Smooth muscle cell (in vitro differentiated cells): ENCODE data around the gene NADK2. TPM values are rescaled to one million over a fixed set of nuclear protein-coding genes. Genes with fewer than 3 reads are reported as not detected.

Experiments used
- DNase-seq: peaks from one replicate; lab custom pipeline; 2025; ENCODE audit not compliant: unreplicated experiment; lab: John Stamatoyannopoulos, UW
- H2AFZ ChIP-seq: fragments of 200-600 bp; sonication (generic); 2 replicates; pipeline ENCODE4 v1.6.0; 2016; ENCODE audit warnings: antibody characterized with exemption, low read depth, mild to moderate bottlenecking
- H3F3A ChIP-seq: fragments of 200-600 bp; sonication (generic); 2 replicates; pipeline ENCODE4 v1.6.0; 2017; ENCODE audit warnings: antibody characterized with exemption, low read depth
- H3K27ac ChIP-seq: fragments of 200-600 bp; sonication (generic); 2 replicates; pipeline ENCODE4 v1.5.1; 2016; ENCODE audit warnings: low read depth, mild to moderate bottlenecking
- H3K27me3 ChIP-seq: fragments of 200-600 bp; sonication (generic); 2 replicates; pipeline ENCODE4 v1.6.1; 2016; ENCODE audit warnings: low read depth, mild to moderate bottlenecking
- H3K36me3 ChIP-seq: fragments of 200-600 bp; sonication (generic); 2 replicates; pipeline ENCODE4 v1.5.1; 2016; ENCODE audit warnings: low read depth
- H3K4me1 ChIP-seq: fragments of 200-600 bp; sonication (generic); 2 replicates; pipeline ENCODE4 v1.5.1; 2016; ENCODE audit warnings: low read depth
- H3K4me2 ChIP-seq: fragments of 200-600 bp; sonication (generic); 2 replicates; pipeline ENCODE4 v1.6.0; 2016; ENCODE audit warnings: mild to moderate bottlenecking
- H3K4me3 ChIP-seq: fragments of 200-600 bp; sonication (generic); 2 replicates; pipeline ENCODE4 v1.5.1; 2016; ENCODE audit warnings: mild to moderate bottlenecking
- H3K79me2 ChIP-seq: fragments of 200-600 bp; sonication (generic); 2 replicates; pipeline ENCODE4 v1.6.0; 2016; ENCODE audit warnings: low read depth, mild to moderate bottlenecking
- H3K9ac ChIP-seq: fragments of 200-600 bp; sonication (generic); 2 replicates; pipeline ENCODE4 v1.6.0; 2016; ENCODE audit warnings: low read depth
- H3K9me3 ChIP-seq: fragments of 200-600 bp; sonication (generic); replicated peaks from 2 replicates; pipeline ENCODE4 v1.5.1; 2016; ENCODE audit warnings: low read depth
- H4K20me1 ChIP-seq: fragments of 200-600 bp; sonication (generic); 2 replicates; pipeline ENCODE4 v1.6.0; 2016; ENCODE audit warnings: low read depth
- WGBS: methylation state at CpG from one replicate; pipeline ENCODE4 v1.1.7; 2016; ENCODE audit warnings: low lambda C conversion rate; 5-methylcytosine and 5-hydroxymethylcytosine counted together
- polyA plus RNA-seq: library from polyadenylated mRNA; unstranded; fragments of >200 nt; fragmentation: Nextera tagmentation; extraction: Ambion mirVana; gene quantifications from 2 replicates; pipeline ENCODE4 v1.2.1, GENCODE V29; 2016
- total RNA-seq: library from RNA; depleted of rRNA; stranded (reverse); fragments of >200 nt; gene quantifications from 2 replicates; pipeline ENCODE4 v1.2.3, GENCODE V29; 2014
- TF ChIP-seq, protein P1 (sequence below): fragments of 200-600 bp; sonication (generic); IDR thresholded peaks from 2 replicates; pipeline ENCODE4 v1.5.1; 2017; ENCODE audit warnings: borderline replicate concordance, mild to moderate bottlenecking, antibody characterized with exemption; ENCODE audit not compliant: insufficient read depth, poor library complexity, severe bottlenecking

Gene NADK2
- total and polyA plus RNA-seq, 2 experiments from 2014 or later: 26.7 to 27.2 TPM

- Histone ChIP-seq H3K36me3 (no peaks in the 10 kb centered on the region), H3K4me3 (no peak overlapping the region), H2AFZ (peak overlapping the region; percentile 23), H3K4me1 (no peaks in the 10 kb centered on the region), H4K20me1 (no peaks in the 10 kb centered on the region), H3K9me3 (no peaks in the 10 kb centered on the region), H3K27ac (no peak overlapping the region), H3K27me3 (no peaks in the 10 kb centered on the region), H3F3A (no peaks in the 10 kb centered on the region), H3K9ac (no peak overlapping the region), H3K4me2 (no peak overlapping the region), H3K79me2 (no peaks in the 10 kb centered on the region)
- TF ChIP-seq, protein P1, sequence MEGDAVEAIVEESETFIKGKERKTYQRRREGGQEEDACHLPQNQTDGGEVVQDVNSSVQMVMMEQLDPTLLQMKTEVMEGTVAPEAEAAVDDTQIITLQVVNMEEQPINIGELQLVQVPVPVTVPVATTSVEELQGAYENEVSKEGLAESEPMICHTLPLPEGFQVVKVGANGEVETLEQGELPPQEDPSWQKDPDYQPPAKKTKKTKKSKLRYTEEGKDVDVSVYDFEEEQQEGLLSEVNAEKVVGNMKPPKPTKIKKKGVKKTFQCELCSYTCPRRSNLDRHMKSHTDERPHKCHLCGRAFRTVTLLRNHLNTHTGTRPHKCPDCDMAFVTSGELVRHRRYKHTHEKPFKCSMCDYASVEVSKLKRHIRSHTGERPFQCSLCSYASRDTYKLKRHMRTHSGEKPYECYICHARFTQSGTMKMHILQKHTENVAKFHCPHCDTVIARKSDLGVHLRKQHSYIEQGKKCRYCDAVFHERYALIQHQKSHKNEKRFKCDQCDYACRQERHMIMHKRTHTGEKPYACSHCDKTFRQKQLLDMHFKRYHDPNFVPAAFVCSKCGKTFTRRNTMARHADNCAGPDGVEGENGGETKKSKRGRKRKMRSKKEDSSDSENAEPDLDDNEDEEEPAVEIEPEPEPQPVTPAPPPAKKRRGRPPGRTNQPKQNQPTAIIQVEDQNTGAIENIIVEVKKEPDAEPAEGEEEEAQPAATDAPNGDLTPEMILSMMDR: no peak
- WGBS: 86% methylated on average over 4 of the region's 4 CpGs
- DNase-seq: no peak
Observed at GRCh38 chr5:36264202-36264760, 22.6 kb upstream of the NADK2 start.

DNA sequence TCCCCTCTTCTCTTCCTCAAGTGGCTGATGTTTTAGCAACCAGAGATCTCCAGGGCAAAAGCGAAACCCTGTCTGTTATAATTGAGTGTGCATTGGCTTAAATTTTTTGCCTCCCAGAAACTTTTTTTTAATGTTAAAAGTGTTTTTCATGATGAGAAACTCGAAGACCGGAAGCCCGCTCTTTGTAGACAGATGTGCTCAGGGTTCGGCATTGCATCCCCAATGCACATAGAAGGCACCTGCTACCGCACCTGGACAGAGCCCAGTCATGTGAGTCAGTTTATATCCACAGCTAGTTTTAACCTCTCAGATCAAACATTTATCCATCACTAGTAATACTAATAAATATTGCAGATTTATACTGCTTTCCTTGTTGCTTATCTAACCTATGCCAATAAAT lies 19.5 kb upstream of the NADK2 start:
- Histone ChIP-seq H2AFZ (no peak overlapping the region), H3K9ac (no peak overlapping the region), H3K9me3 (no peaks in the 10 kb centered on the region), H4K20me1 (no peaks in the 10 kb centered on the region), H3K36me3 (no peaks in the 10 kb centered on the region), H3K27me3 (no peaks in the 10 kb centered on the region), H3F3A (no peaks in the 10 kb centered on the region), H3K4me2 (no peak overlapping the region), H3K4me1 (no peaks in the 10 kb centered on the region), H3K79me2 (no peaks in the 10 kb centered on the region), H3K4me3 (no peak overlapping the region), H3K27ac (no peak overlapping the region)
- 94% methylated on average over 6 of the region's 6 CpGs for WGBS
- TF ChIP-seq, protein P1: no peak
- DNase-seq: no peak

DNA sequence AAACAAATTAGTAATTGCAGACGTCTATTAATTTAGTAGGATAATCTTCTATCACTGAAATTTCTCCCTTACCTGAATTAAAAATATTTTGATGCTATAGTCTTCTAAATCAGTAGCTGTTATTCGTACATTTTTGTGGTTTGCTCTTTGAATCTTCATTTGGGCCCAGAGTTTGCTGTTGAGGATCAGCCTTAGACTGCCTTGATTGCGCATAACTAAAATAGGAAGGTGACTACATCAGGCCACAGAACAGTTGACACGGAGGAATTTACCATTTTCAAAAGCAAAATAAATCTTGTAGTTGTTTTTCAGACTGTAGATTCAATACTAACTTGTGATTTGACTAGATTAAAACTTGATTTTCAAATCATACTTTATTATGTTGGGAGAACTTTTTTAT lies 11.8 kb upstream of the NADK2 start:
- Histone ChIP-seq H3K9me3 (no peaks in the 10 kb centered on the region), H3K27ac (no peak overlapping the region), H3K4me2 (no peak overlapping the region), H3K4me1 (no peaks in the 10 kb centered on the region), H4K20me1 (no peaks in the 10 kb centered on the region), H3K9ac (no peak overlapping the region), H3F3A (no peaks in the 10 kb centered on the region), H3K4me3 (no peak overlapping the region), H3K27me3 (no peaks in the 10 kb centered on the region), H3K79me2 (no peaks in the 10 kb centered on the region), H3K36me3 (no peaks in the 10 kb centered on the region), H2AFZ (no peak overlapping the region)
- no peak for DNase-seq
- WGBS: 70% methylated on average over 4 of the region's 4 CpGs
- TF ChIP-seq, protein P1: no peak

GRCh38 chr5:36252722-36253365 lies 11.1 kb upstream of the NADK2 start:
- Histone ChIP-seq H3K27ac (no peak overlapping the region), H3F3A (no peaks in the 10 kb centered on the region), H2AFZ (no peak overlapping the region), H3K79me2 (no peaks in the 10 kb centered on the region), H3K4me3 (no peak overlapping the region), H3K4me2 (no peak overlapping the region), H3K36me3 (no peaks in the 10 kb centered on the region), H3K9ac (no peak overlapping the region), H3K4me1 (no peaks in the 10 kb centered on the region), H3K27me3 (no peaks in the 10 kb centered on the region), H3K9me3 (no peaks in the 10 kb centered on the region), H4K20me1 (no peaks in the 10 kb centered on the region)
- DNase-seq: no peak
- TF ChIP-seq, protein P1: no peak
- 75% methylated on average over 3 of the region's 3 CpGs for WGBS
